Germinal center (tissue), 1 donor: ENCODE measurements around the gene SMPX.
A peak's percentile ranks its signal among the peaks of the same experiment; 100 is the strongest.

Source experiments
- DNase-seq: peaks from one replicate; pipeline ENCODE4 v3.0.0; 2012; ENCODE audit warnings: mixed read lengths, low spot score

The SMPX gene

GRCh38 chrX:21711848-21712197 lies 46.1 kb downstream of the SMPX start:
- DNase-seq: no peak

GRCh38 chrX:21711129-21711847 lies 46.6 kb downstream of the SMPX start:
- DNase-seq: no peak

DNA sequence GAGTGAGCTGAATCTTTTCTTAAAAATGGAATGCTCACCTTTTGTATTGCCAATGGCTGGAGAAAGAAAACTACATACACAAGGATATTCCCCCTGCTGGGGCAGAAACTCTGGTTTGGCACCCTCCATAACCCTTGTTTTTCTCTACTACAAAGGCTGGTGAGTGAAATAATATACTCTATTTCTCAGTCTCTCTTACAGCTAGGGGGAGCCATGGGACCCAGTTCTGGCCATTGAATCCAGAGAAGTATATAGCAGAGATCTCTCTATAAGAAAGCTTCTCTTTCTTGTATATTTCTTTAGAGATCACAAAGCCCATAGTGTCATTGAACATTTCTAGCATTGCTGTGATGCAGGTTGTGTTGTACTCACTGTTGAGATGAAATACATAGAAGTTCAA lies 49.8 kb downstream of the SMPX start:
- no peak for DNase-seq

- no peak for DNase-seq
Observed at GRCh38 chrX:21705225-21705624, 52.7 kb downstream of the SMPX start.

GRCh38 chrX:21702725-21703124 lies 55.2 kb downstream of the SMPX start:
- no peak for DNase-seq

GRCh38 chrX:21700967-21701366 lies 56.9 kb downstream of the SMPX start:
- DNase-seq: no peak

DNA sequence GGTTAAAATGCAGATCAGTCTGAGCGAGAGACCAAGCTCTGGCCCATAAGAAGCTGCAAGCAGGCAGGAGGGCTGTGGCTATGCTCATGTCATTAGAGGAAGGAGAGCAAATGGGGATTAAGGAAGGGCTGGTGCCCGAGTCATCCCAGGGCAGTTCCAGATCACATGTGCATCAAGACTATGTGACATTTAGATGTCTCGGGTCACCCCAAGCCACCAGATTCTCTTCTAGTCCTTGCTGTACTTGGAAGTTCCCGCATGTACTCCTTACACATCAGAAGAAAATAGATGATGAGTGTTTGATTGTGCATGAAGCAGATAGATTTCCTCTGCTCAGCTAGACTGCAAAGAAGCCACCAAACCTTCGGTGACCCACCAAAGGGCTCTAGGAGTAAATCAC lies 57.6 kb downstream of the SMPX start:
- DNase-seq: no peak

DNA sequence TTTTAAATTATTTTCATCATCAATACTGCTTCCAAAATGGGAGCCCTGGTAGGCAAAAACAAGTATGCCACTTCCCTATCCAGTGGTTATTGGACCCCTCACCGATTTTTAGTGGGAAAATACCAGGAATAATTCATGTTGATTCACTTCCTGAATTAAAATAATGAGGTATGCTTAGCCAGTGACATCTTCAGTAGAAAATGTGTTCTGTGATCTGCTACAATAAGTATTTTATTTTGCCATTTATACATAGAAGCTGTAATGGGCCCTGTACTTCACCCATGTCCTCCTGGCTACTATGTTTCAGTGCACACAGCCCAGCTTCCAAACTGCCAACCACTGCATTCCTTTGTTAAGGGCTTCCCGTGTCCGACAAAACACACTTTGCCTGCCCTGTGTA lies 58.8 kb downstream of the SMPX start:
- DNase-seq: no peak

DNA sequence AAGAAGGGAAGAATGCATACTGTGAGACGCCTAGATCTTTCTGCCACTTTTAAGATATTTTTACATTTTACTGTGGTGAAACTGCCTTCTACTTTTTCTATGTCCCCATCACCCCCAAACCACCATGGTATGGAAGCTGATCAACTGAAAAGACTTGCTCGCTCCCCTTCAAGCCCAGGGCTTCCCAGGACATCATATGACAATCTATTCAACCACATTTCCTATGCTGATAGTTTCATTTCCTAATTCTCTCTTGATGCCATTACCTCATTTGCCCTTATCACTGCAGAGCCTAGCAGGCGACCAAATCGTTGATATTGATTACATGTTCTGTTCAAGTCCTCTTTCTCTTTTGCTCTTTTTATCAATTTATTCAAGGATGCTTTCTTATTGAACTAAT lies 59.6 kb downstream of the SMPX start:
- DNase-seq: peak; percentile 1

DNA sequence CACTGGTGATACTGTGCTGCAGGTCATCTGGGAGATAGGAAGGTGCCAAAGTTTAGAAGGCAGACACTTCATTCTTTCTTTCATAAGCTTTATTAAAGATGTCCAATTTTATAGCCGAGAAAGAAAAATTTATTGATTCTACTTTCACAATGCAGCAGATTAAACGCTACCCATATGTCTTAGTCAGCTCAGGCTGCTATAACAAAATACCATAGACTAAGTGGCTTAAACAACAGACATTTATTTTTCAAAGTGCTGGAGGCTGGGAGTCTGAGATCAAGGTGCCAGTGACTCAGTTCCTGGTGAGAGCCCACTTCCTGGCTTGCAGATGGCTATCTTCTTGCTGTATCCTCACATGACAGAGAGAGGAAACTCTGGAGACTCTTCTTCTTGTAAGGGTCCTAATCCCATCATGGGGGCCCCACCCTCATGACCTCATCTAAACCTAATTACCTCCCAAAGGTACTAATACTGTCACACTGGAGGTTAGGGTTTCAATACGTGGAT lies 66.4 kb downstream of the SMPX start:
- DNase-seq: no peak

- no peak for DNase-seq
Observed at GRCh38 chrX:21683941-21684340, 74.0 kb downstream of the SMPX start.

DNA sequence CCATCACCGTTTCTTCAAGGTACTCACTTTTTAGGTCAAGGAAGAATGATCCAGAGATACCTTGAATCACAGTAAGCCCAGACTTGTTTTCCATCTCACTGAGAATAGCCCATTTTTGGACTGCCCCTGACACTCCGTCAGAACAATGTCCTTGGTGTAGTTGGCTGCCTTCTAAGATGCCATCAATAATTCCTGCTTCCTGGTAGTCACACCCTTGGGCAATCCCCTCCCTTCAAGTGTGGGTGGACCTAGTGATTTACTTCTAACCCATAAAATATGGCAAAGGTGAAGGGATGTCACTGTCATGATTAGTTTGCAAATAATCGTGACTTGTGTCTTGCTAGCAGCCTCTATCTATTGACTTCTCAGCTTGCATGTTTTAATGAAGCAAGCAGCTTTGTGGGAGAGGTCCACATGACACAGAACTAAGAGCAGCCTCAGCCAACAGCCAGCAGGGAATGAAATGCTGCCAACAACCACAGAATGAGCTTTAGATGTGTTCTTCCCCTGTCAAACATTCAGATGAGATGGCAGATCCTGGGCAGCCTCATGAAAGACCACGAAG lies 79.8 kb downstream of the SMPX start:
- DNase-seq: no peak

DNA sequence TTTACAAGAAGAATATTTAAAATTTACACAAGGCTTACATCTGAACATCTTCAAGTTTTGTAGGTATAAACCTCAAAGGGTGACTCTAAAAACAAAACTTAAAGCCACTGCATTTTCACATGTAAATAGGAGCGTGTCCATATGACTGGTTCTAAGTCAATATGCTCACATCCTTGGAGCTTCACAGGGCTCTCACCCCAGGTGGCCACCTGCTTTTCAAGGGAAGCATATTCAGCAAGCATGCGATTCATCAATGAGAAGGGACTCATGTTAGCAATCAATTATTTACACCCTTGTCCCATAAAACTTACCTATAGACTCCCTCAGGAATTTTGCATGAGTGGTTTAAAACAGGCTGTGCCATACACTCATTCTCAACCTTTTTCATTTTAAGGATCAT lies 82.0 kb downstream of the SMPX start:
- no peak for DNase-seq

- no peak for DNase-seq
Observed at GRCh38 chrX:21674430-21675186, 83.3 kb downstream of the SMPX start.

- DNase-seq: no peak
Observed at GRCh38 chrX:21666679-21667078, 91.2 kb downstream of the SMPX start.

DNA sequence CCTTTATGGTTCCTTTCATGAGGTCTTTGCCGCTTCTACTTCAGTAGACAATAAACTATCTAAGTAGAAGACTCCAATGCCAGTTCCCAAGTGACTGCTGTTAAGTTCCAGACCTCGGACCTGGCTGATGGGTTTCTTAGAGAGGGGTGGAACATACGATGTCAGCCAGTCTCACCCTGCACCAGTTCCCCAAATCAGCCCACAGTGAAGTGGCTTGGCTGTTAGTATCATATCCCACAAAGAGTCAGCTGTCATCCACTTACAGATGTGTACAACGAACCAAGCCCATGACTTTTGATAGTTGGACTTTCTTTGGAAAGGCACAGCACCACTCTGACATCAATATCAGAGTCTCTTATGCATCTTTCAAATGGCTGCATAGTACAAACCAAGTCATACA lies 91.7 kb downstream of the SMPX start:
- DNase-seq: no peak

GRCh38 chrX:21662761-21663160 lies 95.2 kb downstream of the SMPX start:
- no peak for DNase-seq

- no peak for DNase-seq
Observed at GRCh38 chrX:21661316-21661715, 96.6 kb downstream of the SMPX start.

- no peak for DNase-seq
Observed at GRCh38 chrX:21660156-21660555, 97.8 kb downstream of the SMPX start.

DNA sequence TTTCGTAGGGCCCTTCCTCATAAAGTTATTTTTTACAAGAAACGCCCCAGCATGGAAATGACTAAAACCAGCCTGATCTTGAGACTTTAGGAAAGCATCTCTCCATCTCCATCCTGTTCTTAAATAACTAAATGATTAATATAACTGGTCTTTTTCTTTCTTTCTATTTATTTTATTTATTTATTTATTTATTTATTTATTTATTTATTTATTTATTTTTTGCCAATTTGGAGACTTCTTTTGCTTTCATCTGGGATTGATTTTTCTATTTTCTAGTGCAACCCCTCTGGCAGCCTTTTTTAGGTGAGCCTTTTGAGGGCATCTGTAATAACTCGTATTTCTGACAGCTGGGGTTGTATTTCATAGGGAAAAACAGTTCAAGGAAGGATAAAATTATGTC lies 98.6 kb downstream of the SMPX start:
- no peak for DNase-seq

DNA sequence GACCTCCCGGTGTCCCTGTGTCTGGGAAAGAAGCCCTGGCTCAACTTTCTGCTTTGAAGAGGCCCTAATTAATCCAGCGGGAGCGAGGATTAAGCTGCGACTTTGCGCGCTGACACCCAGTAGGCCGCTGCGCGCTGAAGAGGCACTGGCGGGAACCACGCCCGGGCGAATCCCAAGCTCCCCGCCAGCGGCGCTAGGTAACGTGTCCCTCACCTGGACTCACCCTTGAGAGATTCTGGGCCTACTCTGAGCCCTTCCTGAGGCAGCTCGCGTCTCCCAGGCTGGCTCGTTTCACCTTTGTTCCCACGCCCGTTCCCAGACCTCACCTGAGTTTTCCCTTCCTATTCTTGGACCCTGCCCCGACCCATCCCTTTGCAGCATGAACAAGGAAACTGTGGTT lies 99.2 kb downstream of the SMPX start:
- no peak for DNase-seq

- DNase-seq: no peak
Observed at GRCh38 chrX:21658152-21658737, 99.7 kb downstream of the SMPX start, which contains the start of gene KLHL34. Gene KLHL34 (minus strand): TSS chrX:21658330. CDS start chrX:21657788, 542 bp downstream.
